SK-N-SH (cell line): ENCODE measurements around the gene POU6F1. TPM values are rescaled to one million over a fixed set of nuclear protein-coding genes. Genes with fewer than 3 reads are reported as not detected.

Source experiments
- CTCF ChIA-PET: fragments of 300-600, 350-600 bp; formaldehyde crosslinking; extraction: SDS; loops from one replicate; lab custom pipeline; 2021; lab: Yijun Ruan, JAX
- POLR2A ChIA-PET: fragments of 350-600 bp; sonication (Branson Sonifier 250); formaldehyde crosslinking; extraction: SDS; loops from one replicate; lab custom pipeline; 2020; ENCODE audit warnings: antibody characterized with exemption, inconsistent platforms; lab: Yijun Ruan, JAX
- DNase-seq: peaks from one replicate; pipeline ENCODE4 v3.0.0; 2012
- H2AFZ ChIP-seq: fragments of 200-600 bp; sonication (generic); 2 replicates; pipeline ENCODE4 v1.8.1; 2016; ENCODE audit warnings: antibody characterized with exemption, mild to moderate bottlenecking, low read depth
- H3F3A ChIP-seq: fragments of 200-600 bp; sonication (generic); replicated peaks from 2 replicates; pipeline ENCODE3; 2016; ENCODE audit warnings: antibody characterized with exemption, mild to moderate bottlenecking; ENCODE audit not compliant: insufficient read depth
- H3K27ac ChIP-seq, 2 experiments: fragments of 200-500 bp in 1 of 2; fragments of 200-600 bp in 1 of 2; sonication (Bioruptor generic) in 1 of 2; sonication (generic), shearing (Covaris generic) in 1 of 2; 2 replicates each; pipeline versions ENCODE4 v1.5.1 to v1.6.1; 2014 to 2016; ENCODE audit warnings: low read depth in 2 of 2, inconsistent platforms in 1 of 2, low read length in 1 of 2, mild to moderate bottlenecking in 1 of 2, mixed read lengths in 1 of 2
- H3K27me3 ChIP-seq: fragments of 200-600 bp; sonication (generic), shearing (Covaris generic); 2 replicates; pipeline ENCODE4 v1.6.1; 2016; ENCODE audit warnings: mixed run types; ENCODE audit not compliant: insufficient read depth
- H3K36me3 ChIP-seq, 2 experiments: fragments of 200-500 bp in 1 of 2; fragments of 200-600 bp in 1 of 2; sonication (Bioruptor generic) in 1 of 2; sonication (generic) in 1 of 2; replicated peaks in 1 of 2; 2 replicates each; pipeline versions ENCODE3 to v1.5.1; 2014 to 2016; ENCODE audit warnings: low read length in 1 of 2, mild to moderate bottlenecking in 1 of 2; ENCODE audit not compliant: insufficient read depth in 2 of 2, control insufficient read depth in 1 of 2
- H3K4me1 ChIP-seq, 2 experiments: fragments of 200-500 bp in 1 of 2; fragments of 200-600 bp in 1 of 2; sonication (Bioruptor generic) in 1 of 2; sonication (generic), shearing (Covaris generic) in 1 of 2; 2 replicates each; pipeline versions ENCODE4 v1.5.1 to v1.6.1; 2014 to 2016; ENCODE audit warnings: low read depth in 1 of 2, low read length in 1 of 2, mixed run types in 1 of 2; ENCODE audit not compliant: insufficient read depth in 2 of 2, control insufficient read depth in 1 of 2
- H3K4me2 ChIP-seq: fragments of 200-600 bp; sonication (generic), shearing (Covaris generic); 2 replicates; pipeline ENCODE4 v1.6.1; 2017; ENCODE audit warnings: mixed run types
- H3K4me3 ChIP-seq, 2 experiments: fragments of 200-500 bp in 1 of 2; fragments of 200-600 bp in 1 of 2; sonication (Bioruptor generic) in 1 of 2; sonication (generic), shearing (Covaris generic) in 1 of 2; 2 replicates each; pipeline versions ENCODE4 v1.5.1 to v1.8.1; 2014 to 2016; ENCODE audit warnings: low read depth in 2 of 2, inconsistent platforms in 1 of 2, low read length in 1 of 2, mild to moderate bottlenecking in 1 of 2, mixed read lengths in 1 of 2, moderate library complexity in 1 of 2
- H3K79me2 ChIP-seq: fragments of 200-600 bp; sonication (generic); 2 replicates; pipeline ENCODE4 v1.8.1; 2017; ENCODE audit warnings: mild to moderate bottlenecking; ENCODE audit not compliant: insufficient read depth
- H3K9ac ChIP-seq: fragments of 200-600 bp; sonication (generic); 2 replicates; pipeline ENCODE4 v1.6.1; 2017; ENCODE audit warnings: mixed run types
- H3K9me2 ChIP-seq: fragments of 200-600 bp; sonication (generic); 2 replicates; pipeline ENCODE4 v1.6.1; 2017; ENCODE audit warnings: mixed run types
- H3K9me3 ChIP-seq: fragments of 200-600 bp; sonication (generic); 2 replicates; pipeline ENCODE4 v1.6.1; 2017; ENCODE audit warnings: mixed run types, mild to moderate bottlenecking, moderate library complexity
- H4K20me1 ChIP-seq: fragments of 200-600 bp; sonication (generic); 2 replicates; pipeline ENCODE4 v1.6.1; 2017; ENCODE audit warnings: mild to moderate bottlenecking, mixed run types; ENCODE audit not compliant: insufficient read depth
- FOSL2 ChIP-seq: IDR thresholded peaks from 2 replicates; pipeline ENCODE4 v1.4.0; 2012; ENCODE audit warnings: low read depth, mild to moderate bottlenecking, moderate library complexity, borderline replicate concordance
- FOXM1 ChIP-seq: IDR thresholded peaks from 2 replicates; pipeline ENCODE4 v1.4.0; 2012; ENCODE audit warnings: low read depth, mild to moderate bottlenecking
- GABPA ChIP-seq: IDR thresholded peaks from 2 replicates; pipeline ENCODE4 v1.4.0; 2012; ENCODE audit warnings: low read depth, mild to moderate bottlenecking
- IRF3 ChIP-seq: fragments of 150-350 bp; IDR thresholded peaks from 2 replicates; pipeline ENCODE4 v1.6.1; 2016; ENCODE audit warnings: mild to moderate bottlenecking, low read depth, low read length
- MEF2A ChIP-seq: IDR thresholded peaks from 2 replicates; pipeline ENCODE4 v1.4.0; 2012; ENCODE audit warnings: low read depth, borderline replicate concordance
- MXI1 ChIP-seq: IDR thresholded peaks from 2 replicates; pipeline ENCODE4 v1.6.1; 2012; ENCODE audit warnings: mild to moderate bottlenecking, low read depth, low read length, improper control_type of control experiment
- NFIC ChIP-seq: IDR thresholded peaks from 2 replicates; pipeline ENCODE4 v1.4.0; 2012; ENCODE audit warnings: borderline replicate concordance
- NRF1 ChIP-seq: IDR thresholded peaks from 2 replicates; pipeline ENCODE4 v1.6.1; 2012; ENCODE audit warnings: low read depth, mild to moderate bottlenecking, low read length
- SMC3 ChIP-seq: IDR thresholded peaks from 2 replicates; pipeline ENCODE4 v1.6.1; 2012; ENCODE audit warnings: low read depth, low read length, improper control_type of control experiment
- TAF1 ChIP-seq: IDR thresholded peaks from 2 replicates; pipeline ENCODE4 v1.6.1; 2012; ENCODE audit warnings: low read depth, mild to moderate bottlenecking, low read length, moderate library complexity, borderline replicate concordance
- WGBS: methylation state at CpG from one replicate; pipeline ENCODE4 v1.1.6; 2017; ENCODE audit warnings: low lambda C conversion rate; 5-methylcytosine and 5-hydroxymethylcytosine counted together
- polyA plus RNA-seq, 3 experiments: library from polyadenylated mRNA; depleted of rRNA; stranded (reverse); fragments of >200 nt; gene quantifications; 2 replicates each; pipeline ENCODE4 v1.2.3, GENCODE V29; 2012
- TF ChIP-seq, protein P1 (sequence below): fragments of 200-600 bp; sonication (generic); IDR thresholded peaks from 2 replicates; pipeline ENCODE4 v1.6.1; 2017; ENCODE audit warnings: antibody characterized with exemption, mild to moderate bottlenecking, moderate library complexity
- TF ChIP-seq, protein P2 (sequence below): IDR thresholded peaks from 2 replicates; pipeline ENCODE4 v1.6.1; 2012; ENCODE audit warnings: mild to moderate bottlenecking, low read depth, low read length, moderate library complexity
- TF ChIP-seq, protein P3 (sequence below): IDR thresholded peaks from 2 replicates; pipeline ENCODE4 v1.4.0; 2012; ENCODE audit warnings: low read depth
- TF ChIP-seq, protein P4 (sequence below): fragments of 150-350 bp; IDR thresholded peaks from 2 replicates; pipeline ENCODE4 v1.6.1; 2017; ENCODE audit warnings: antibody characterized with exemption, low read length, low read depth, borderline replicate concordance

POU6F1 gene, protein sequence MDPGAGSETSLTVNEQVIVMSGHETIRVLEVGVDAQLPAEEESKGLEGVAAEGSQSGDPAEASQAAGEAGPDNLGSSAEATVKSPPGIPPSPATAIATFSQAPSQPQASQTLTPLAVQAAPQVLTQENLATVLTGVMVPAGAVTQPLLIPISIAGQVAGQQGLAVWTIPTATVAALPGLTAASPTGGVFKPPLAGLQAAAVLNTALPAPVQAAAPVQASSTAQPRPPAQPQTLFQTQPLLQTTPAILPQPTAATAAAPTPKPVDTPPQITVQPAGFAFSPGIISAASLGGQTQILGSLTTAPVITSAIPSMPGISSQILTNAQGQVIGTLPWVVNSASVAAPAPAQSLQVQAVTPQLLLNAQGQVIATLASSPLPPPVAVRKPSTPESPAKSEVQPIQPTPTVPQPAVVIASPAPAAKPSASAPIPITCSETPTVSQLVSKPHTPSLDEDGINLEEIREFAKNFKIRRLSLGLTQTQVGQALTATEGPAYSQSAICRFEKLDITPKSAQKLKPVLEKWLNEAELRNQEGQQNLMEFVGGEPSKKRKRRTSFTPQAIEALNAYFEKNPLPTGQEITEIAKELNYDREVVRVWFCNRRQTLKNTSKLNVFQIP
- polyA plus RNA-seq (2012; rRNA removed) = 1.9 TPM in 2 replicates
- polyA plus RNA-seq (2012; cell fraction: cytosol; rRNA removed) = 1.2 and 1.9 TPM in 2 replicates
- polyA plus RNA-seq (2012; cell fraction: nucleus; rRNA removed) = 9.6 and 14.7 TPM in 2 replicates

- 8% methylated on average over 30 of the region's 35 CpGs for WGBS
These were observed at the start of gene POU6F1 for GRCh38 chr12:51217968-51218606. Gene POU6F1 (minus strand): TSS chr12:51218062. CDS start chr12:51206836, 11,226 bp downstream.

More at GRCh38 chr12:51217968-51218606, at the start of gene POU6F1:
- H3K9me3 ChIP-seq = no peaks in the 10 kb centered on the region
- H3K4me2 ChIP-seq = peak within 1 kb of the TSS; percentile 88
- H3K27me3 ChIP-seq = no peaks in the 10 kb centered on the region
- no peaks in the 10 kb centered on the region for H4K20me1 ChIP-seq
- CTCF ChIA-PET = interaction anchor here (0.6 to 3.1 kb wide), 19 partner anchors 9 to 454 kb away, joined by 3 to 15 read pairs (median 3); partner anchors contain the start of genes DAZAP2, LETMD1 and SMAGP
- H3K79me2 ChIP-seq = no peaks in the 10 kb centered on the region
- peaks cover 0 to 8% of the 10 kb centered on the region in 2 experiments; a peak in 1 of 4 replicates for H3K4me1 ChIP-seq
- POLR2A ChIA-PET = interaction anchor here (0.6 to 1.6 kb wide), 7 partner anchors 12 to 166 kb away, joined by 3 to 13 read pairs (median 5); partner anchors contain the start of genes CSRNP2 and DAZAP2
- H3K9me2 ChIP-seq = no peaks in the 10 kb centered on the region
- peak within 1 kb of the TSS; percentile 53 to 77 for H3K27ac ChIP-seq
- H3F3A ChIP-seq = peaks cover 25% of the 10 kb centered on the region
- peak within 1 kb of the TSS; percentile 88 for H3K9ac ChIP-seq
- peak within 1 kb of the TSS; percentile 58 to 65 for H3K4me3 ChIP-seq
- H3K36me3 ChIP-seq = no peaks in the 10 kb centered on the region
- peak; percentile 96 for DNase-seq
- TF ChIP-seq GABPA = no peak
- TF ChIP-seq, protein P1, sequence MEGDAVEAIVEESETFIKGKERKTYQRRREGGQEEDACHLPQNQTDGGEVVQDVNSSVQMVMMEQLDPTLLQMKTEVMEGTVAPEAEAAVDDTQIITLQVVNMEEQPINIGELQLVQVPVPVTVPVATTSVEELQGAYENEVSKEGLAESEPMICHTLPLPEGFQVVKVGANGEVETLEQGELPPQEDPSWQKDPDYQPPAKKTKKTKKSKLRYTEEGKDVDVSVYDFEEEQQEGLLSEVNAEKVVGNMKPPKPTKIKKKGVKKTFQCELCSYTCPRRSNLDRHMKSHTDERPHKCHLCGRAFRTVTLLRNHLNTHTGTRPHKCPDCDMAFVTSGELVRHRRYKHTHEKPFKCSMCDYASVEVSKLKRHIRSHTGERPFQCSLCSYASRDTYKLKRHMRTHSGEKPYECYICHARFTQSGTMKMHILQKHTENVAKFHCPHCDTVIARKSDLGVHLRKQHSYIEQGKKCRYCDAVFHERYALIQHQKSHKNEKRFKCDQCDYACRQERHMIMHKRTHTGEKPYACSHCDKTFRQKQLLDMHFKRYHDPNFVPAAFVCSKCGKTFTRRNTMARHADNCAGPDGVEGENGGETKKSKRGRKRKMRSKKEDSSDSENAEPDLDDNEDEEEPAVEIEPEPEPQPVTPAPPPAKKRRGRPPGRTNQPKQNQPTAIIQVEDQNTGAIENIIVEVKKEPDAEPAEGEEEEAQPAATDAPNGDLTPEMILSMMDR = peak; percentile 53
- no peak for TF ChIP-seq MEF2A
- no peak for TF ChIP-seq NFIC
- peak; percentile 62; the same call in 1 of the 2 replicates for TF ChIP-seq MXI1
- no peak for TF ChIP-seq FOSL2
- TF ChIP-seq NRF1 = no peak
- TF ChIP-seq, protein P2, sequence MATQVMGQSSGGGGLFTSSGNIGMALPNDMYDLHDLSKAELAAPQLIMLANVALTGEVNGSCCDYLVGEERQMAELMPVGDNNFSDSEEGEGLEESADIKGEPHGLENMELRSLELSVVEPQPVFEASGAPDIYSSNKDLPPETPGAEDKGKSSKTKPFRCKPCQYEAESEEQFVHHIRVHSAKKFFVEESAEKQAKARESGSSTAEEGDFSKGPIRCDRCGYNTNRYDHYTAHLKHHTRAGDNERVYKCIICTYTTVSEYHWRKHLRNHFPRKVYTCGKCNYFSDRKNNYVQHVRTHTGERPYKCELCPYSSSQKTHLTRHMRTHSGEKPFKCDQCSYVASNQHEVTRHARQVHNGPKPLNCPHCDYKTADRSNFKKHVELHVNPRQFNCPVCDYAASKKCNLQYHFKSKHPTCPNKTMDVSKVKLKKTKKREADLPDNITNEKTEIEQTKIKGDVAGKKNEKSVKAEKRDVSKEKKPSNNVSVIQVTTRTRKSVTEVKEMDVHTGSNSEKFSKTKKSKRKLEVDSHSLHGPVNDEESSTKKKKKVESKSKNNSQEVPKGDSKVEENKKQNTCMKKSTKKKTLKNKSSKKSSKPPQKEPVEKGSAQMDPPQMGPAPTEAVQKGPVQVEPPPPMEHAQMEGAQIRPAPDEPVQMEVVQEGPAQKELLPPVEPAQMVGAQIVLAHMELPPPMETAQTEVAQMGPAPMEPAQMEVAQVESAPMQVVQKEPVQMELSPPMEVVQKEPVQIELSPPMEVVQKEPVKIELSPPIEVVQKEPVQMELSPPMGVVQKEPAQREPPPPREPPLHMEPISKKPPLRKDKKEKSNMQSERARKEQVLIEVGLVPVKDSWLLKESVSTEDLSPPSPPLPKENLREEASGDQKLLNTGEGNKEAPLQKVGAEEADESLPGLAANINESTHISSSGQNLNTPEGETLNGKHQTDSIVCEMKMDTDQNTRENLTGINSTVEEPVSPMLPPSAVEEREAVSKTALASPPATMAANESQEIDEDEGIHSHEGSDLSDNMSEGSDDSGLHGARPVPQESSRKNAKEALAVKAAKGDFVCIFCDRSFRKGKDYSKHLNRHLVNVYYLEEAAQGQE = no peak
- TF ChIP-seq, protein P3, sequence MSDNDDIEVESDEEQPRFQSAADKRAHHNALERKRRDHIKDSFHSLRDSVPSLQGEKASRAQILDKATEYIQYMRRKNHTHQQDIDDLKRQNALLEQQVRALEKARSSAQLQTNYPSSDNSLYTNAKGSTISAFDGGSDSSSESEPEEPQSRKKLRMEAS = peak; percentile 15; the same call in 1 of the 2 replicates
- no peak for TF ChIP-seq IRF3
- no peak for TF ChIP-seq FOXM1
- 0 out of 2 replicates have a peak, but pooled peaks have one; percentile 42 for TF ChIP-seq TAF1
- TF ChIP-seq, protein P4, sequence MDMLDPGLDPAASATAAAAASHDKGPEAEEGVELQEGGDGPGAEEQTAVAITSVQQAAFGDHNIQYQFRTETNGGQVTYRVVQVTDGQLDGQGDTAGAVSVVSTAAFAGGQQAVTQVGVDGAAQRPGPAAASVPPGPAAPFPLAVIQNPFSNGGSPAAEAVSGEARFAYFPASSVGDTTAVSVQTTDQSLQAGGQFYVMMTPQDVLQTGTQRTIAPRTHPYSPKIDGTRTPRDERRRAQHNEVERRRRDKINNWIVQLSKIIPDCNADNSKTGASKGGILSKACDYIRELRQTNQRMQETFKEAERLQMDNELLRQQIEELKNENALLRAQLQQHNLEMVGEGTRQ = no peak
- no peak for TF ChIP-seq SMC3
- H2AFZ ChIP-seq = peak within 1 kb of the TSS; percentile 86
